Mesendoderm (in vitro differentiated cells): ENCODE results near the gene GID4.

Experiments
- DNase-seq: peaks from one replicate; pipeline ENCODE4 v3.0.0; 2013
- H2AK5ac ChIP-seq: 2 replicates; pipeline ENCODE4 v1.6.1; 2013; ENCODE audit warnings: low read length, inconsistent platforms
- H2BK120ac ChIP-seq: 2 replicates; pipeline ENCODE4 v1.6.1; 2013; ENCODE audit warnings: low read depth, mild to moderate bottlenecking, low read length, moderate library complexity, mixed read lengths
- H2BK15ac ChIP-seq: replicated peaks from 2 replicates; pipeline ENCODE4 v1.6.1; 2013; ENCODE audit warnings: low read depth, mild to moderate bottlenecking, moderate library complexity
- H2BK5ac ChIP-seq: 2 replicates; pipeline ENCODE4 v1.6.1; 2013; ENCODE audit warnings: low read length, inconsistent platforms
- H3K18ac ChIP-seq: 2 replicates; pipeline ENCODE4 v1.6.1; 2013; ENCODE audit warnings: mild to moderate bottlenecking, low read length, mixed read lengths
- H3K23ac ChIP-seq: one replicate; pipeline ENCODE4 v1.6.1; 2013; ENCODE audit warnings: low read length
- H3K27ac ChIP-seq: 2 replicates; pipeline ENCODE4 v1.5.1; 2013; ENCODE audit warnings: low read depth, mild to moderate bottlenecking, inconsistent platforms, low read length, moderate library complexity
- H3K27me3 ChIP-seq: 2 replicates; pipeline ENCODE4 v1.6.1; 2013; ENCODE audit warnings: low read length, control low read depth, mild to moderate bottlenecking, inconsistent platforms; ENCODE audit not compliant: insufficient read depth, poor library complexity
- H3K36me3 ChIP-seq: 2 replicates; pipeline ENCODE4 v1.6.1; 2013; ENCODE audit warnings: low read length, inconsistent platforms; ENCODE audit not compliant: control insufficient read depth, insufficient read depth
- H3K4ac ChIP-seq: one replicate; pipeline ENCODE4 v1.6.1; 2013; ENCODE audit warnings: low read depth, mild to moderate bottlenecking, low read length, moderate library complexity
- H3K4me1 ChIP-seq: 2 replicates; pipeline ENCODE4 v1.6.1; 2013; ENCODE audit warnings: low read depth, low read length, inconsistent platforms; ENCODE audit not compliant: control insufficient read depth
- H3K4me2 ChIP-seq: 2 replicates; pipeline ENCODE4 v1.6.1; 2013; ENCODE audit warnings: low read length
- H3K4me3 ChIP-seq: 2 replicates; pipeline ENCODE4 v1.5.1; 2013; ENCODE audit warnings: mild to moderate bottlenecking, low read length
- H3K56ac ChIP-seq: one replicate; pipeline ENCODE4 v1.6.1; 2013; ENCODE audit warnings: low read length
- H3K79me1 ChIP-seq: 2 replicates; pipeline ENCODE4 v1.6.1; 2013; ENCODE audit warnings: low read length, inconsistent platforms
- H3K79me2 ChIP-seq: 2 replicates; pipeline ENCODE4 v1.6.1; 2013; ENCODE audit warnings: mild to moderate bottlenecking, low read length; ENCODE audit not compliant: control insufficient read depth, insufficient read depth
- H3K9ac ChIP-seq: 2 replicates; pipeline ENCODE4 v1.6.1; 2013; ENCODE audit warnings: low read length, inconsistent platforms
- H4K5ac ChIP-seq: one replicate; pipeline ENCODE4 v1.6.1; 2013; ENCODE audit warnings: low read length
- H4K8ac ChIP-seq: one replicate; pipeline ENCODE4 v1.6.1; 2013; ENCODE audit warnings: low read depth, mild to moderate bottlenecking, control low read depth, low read length, moderate library complexity
- WGBS: extraction: QIAGEN DNeasy Blood & Tissue Kit; methylation state at CpG from one replicate; pipeline ENCODE4 v1.1.7; 2013; ENCODE audit warnings: low lambda C conversion rate, missing lambda C conversion rate; ENCODE audit not compliant: insufficient coverage; ENCODE audit errors: extremely low coverage; 5-methylcytosine and 5-hydroxymethylcytosine counted together

The GID4 gene

GRCh38 chr17:18076936-18077335 is 37.7 kb downstream of the GID4 start:
- Histone ChIP-seq H3K4me3 (no peak overlapping the region), H3K79me2 (no peaks in the 10 kb centered on the region), H3K4ac (no peak overlapping the region), H3K79me1 (no peaks in the 10 kb centered on the region), H2AK5ac (no peak overlapping the region), H3K4me2 (no peak overlapping the region), H4K8ac (no peak overlapping the region), H3K56ac (no peak overlapping the region), H3K27me3 (no peaks in the 10 kb centered on the region), H2BK5ac (no peak overlapping the region), H4K5ac (no peak overlapping the region), H3K23ac (no peak overlapping the region), H2BK120ac (no peak overlapping the region), H3K36me3 (no peaks in the 10 kb centered on the region), H3K4me1 (no peaks in the 10 kb centered on the region), H3K18ac (no peak overlapping the region), H3K27ac (no peak overlapping the region), H3K9ac (no peak overlapping the region), H2BK15ac (no peak overlapping the region)
- no peak for DNase-seq
- no CpG with 5 or more reads among the region's 7 CpGs for WGBS

GRCh38 chr17:18079543-18079942 is 40.3 kb downstream of the GID4 start:
- no peak overlapping the region for H3K4ac ChIP-seq
- no peak overlapping the region for H3K18ac ChIP-seq
- H4K8ac ChIP-seq = no peak overlapping the region
- no peak for DNase-seq
- H3K9ac ChIP-seq = no peak overlapping the region
- no peak overlapping the region for H3K4me3 ChIP-seq
- H3K36me3 ChIP-seq = no peaks in the 10 kb centered on the region
- no peaks in the 10 kb centered on the region for H3K79me1 ChIP-seq
- no peak overlapping the region for H3K23ac ChIP-seq
- no peak overlapping the region for H4K5ac ChIP-seq
- H3K79me2 ChIP-seq = no peaks in the 10 kb centered on the region
- H2AK5ac ChIP-seq = no peak overlapping the region
- no peaks in the 10 kb centered on the region for H3K4me1 ChIP-seq
- H3K27ac ChIP-seq = no peak overlapping the region
- WGBS = no CpG with 5 or more reads among the region's 4 CpGs
- no peak overlapping the region for H2BK120ac ChIP-seq
- H3K4me2 ChIP-seq = no peak overlapping the region
- no peak overlapping the region for H3K56ac ChIP-seq
- no peak overlapping the region for H2BK5ac ChIP-seq
- H2BK15ac ChIP-seq = no peak overlapping the region
- H3K27me3 ChIP-seq = no peaks in the 10 kb centered on the region

GRCh38 chr17:18084256-18084655 is 45.0 kb downstream of the GID4 start:
- Histone ChIP-seq H3K27ac (no peak overlapping the region), H2BK120ac (no peak overlapping the region), H3K23ac (no peak overlapping the region), H3K4me1 (peaks cover 2% of the 10 kb centered on the region), H3K27me3 (no peaks in the 10 kb centered on the region), H3K4ac (no peak overlapping the region), H2AK5ac (no peak overlapping the region), H3K36me3 (no peaks in the 10 kb centered on the region), H4K5ac (no peak overlapping the region), H3K79me2 (peaks cover 10% of the 10 kb centered on the region), H2BK5ac (no peak overlapping the region), H3K4me2 (no peak overlapping the region), H2BK15ac (no peak overlapping the region), H3K56ac (no peak overlapping the region), H3K79me1 (peaks cover 9% of the 10 kb centered on the region), H4K8ac (no peak overlapping the region), H3K18ac (no peak overlapping the region), H3K4me3 (no peak overlapping the region), H3K9ac (no peak overlapping the region)
- no peak for DNase-seq
- WGBS = no CpG with 5 or more reads among the region's 4 CpGs

- no CpG with 5 or more reads among the region's 52 CpGs for WGBS
- H3K18ac ChIP-seq = peak within 1 kb of the TSS; percentile 9
- no peaks in the 10 kb centered on the region for H3K36me3 ChIP-seq
- DNase-seq = peak; percentile 94
- no peaks in the 10 kb centered on the region for H3K27me3 ChIP-seq
- H2AK5ac ChIP-seq = peak within 1 kb of the TSS; percentile 62
- peak within 1 kb of the TSS; percentile 45 for H3K23ac ChIP-seq
- H2BK15ac ChIP-seq = no peak within 1 kb of the TSS
- no peak within 1 kb of the TSS for H2BK120ac ChIP-seq
- H3K56ac ChIP-seq = peak within 1 kb of the TSS; percentile 91
- H4K8ac ChIP-seq = peak within 1 kb of the TSS; percentile 94
- H2BK5ac ChIP-seq = no peak within 1 kb of the TSS
- H3K9ac ChIP-seq = peak within 1 kb of the TSS; percentile 78
- peaks cover 10% of the 10 kb centered on the region for H3K79me2 ChIP-seq
- H3K27ac ChIP-seq = no peak within 1 kb of the TSS
- peak within 1 kb of the TSS; percentile 83 for H3K4me3 ChIP-seq
- H3K79me1 ChIP-seq = peaks cover 10% of the 10 kb centered on the region
- H3K4ac ChIP-seq = peak within 1 kb of the TSS; percentile 91
- H4K5ac ChIP-seq = peak within 1 kb of the TSS; percentile 77
- peaks cover 2% of the 10 kb centered on the region for H3K4me1 ChIP-seq
- H3K4me2 ChIP-seq = peak within 1 kb of the TSS; percentile 88
Measured at GRCh38 chr17:18087610-18088491, 48.6 kb downstream of the GID4 start, which contains the start of gene DRG2. DRG2 (plus strand) TSS chr17:18087948; CDS start chr17:18088024, 76 bp downstream.

DNA sequence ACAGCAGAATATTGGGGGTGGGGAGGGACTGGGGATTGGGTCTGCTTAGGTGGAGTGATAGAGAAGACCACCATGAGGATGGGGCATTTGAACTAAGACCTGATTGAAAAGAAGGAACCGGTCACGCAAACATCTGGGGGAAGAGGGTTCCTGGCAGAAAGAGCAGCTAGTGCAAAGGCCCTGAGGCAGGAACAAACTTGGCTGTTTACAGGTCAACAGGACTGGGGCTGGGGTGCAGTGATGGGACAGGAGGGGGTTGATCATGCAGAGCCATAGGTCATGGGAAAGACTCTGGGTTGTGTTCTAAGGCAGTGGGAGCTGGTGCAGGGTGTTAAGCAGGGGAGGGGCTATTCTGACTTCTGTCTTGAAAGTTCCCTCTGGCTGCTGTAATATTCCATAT is 50.4 kb downstream of the GID4 start:
- Histone ChIP-seq H2BK120ac (no peak overlapping the region), H2AK5ac (no peak overlapping the region), H3K36me3 (peaks cover 2% of the 10 kb centered on the region), H3K23ac (no peak overlapping the region), H3K79me1 (peaks cover 10% of the 10 kb centered on the region), H2BK5ac (no peak overlapping the region), H3K27me3 (no peaks in the 10 kb centered on the region), H3K27ac (no peak overlapping the region), H4K8ac (no peak overlapping the region), H3K4me1 (peaks cover 2% of the 10 kb centered on the region), H3K56ac (no peak overlapping the region), H3K9ac (no peak overlapping the region), H2BK15ac (no peak overlapping the region), H3K4ac (no peak overlapping the region), H3K4me2 (no peak overlapping the region), H3K4me3 (no peak overlapping the region), H4K5ac (no peak overlapping the region), H3K79me2 (peaks cover 10% of the 10 kb centered on the region), H3K18ac (no peak overlapping the region)
- WGBS = no CpG with 5 or more reads among the region's 2 CpGs
- no peak for DNase-seq
